ENCODE measurements around the gene ALCAM.

GRCh38 chr3:105367063-105367405, 325 bp downstream of the ALCAM start:
- TF ChIP-seq POLR2A (IDR thresholded peaks at IDR 0.05) (no peak), CTCF (IDR thresholded peaks at IDR 0.05) (no peak), POLR2AphosphoS5 (IDR thresholded peaks at IDR 0.05) (no peak)

All from transverse colon (tissue), 4 donors.